ENCODE data around the gene GTPBP2. TPM values are rescaled to one million over a fixed set of nuclear protein-coding genes. Genes with fewer than 3 reads are reported as not detected.

GTPBP2 gene
- 10 to 100 TPM; 23.7 to 67.6 (median 31.5) TPM for total RNA-seq

DNA sequence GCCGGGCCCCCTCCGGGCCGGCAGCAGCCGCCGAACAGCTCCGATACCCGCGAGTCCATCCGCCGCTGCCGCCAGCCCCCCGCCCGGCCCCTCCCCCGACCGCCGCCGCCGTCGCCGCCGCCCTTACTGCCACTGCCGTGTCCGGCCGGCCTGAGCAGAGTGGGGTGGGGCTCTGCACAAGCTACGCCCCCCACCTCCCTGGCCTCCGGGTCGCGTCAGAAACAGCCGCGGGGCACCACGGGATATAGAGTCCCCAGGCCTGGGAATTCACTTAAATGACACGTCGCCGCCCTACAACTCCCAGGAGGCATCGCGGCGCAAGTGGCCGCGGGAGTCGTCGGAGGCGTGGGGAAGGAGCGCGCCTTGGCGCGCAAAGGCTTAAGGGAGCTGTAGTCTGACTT is at the start of gene GTPBP2:
TSS of gene GTPBP2 (minus strand) at position 161 of the 401 bp plus-strand sequence. CDS start at position 59, 102 bp downstream.
- DNase-seq (ENCODE audit: low spot score in 2 of 2) = peak; percentile 99 to 100
- peak within 1 kb of the TSS; percentile 70 for H3K4me3 ChIP-seq
- peaks cover 26% of the 10 kb centered on the region for H3K4me1 ChIP-seq
- no peaks in the 10 kb centered on the region for H3K9me3 ChIP-seq
- H3K36me3 ChIP-seq = peaks cover 22% of the 10 kb centered on the region
- 0% methylated on average over 16 of the region's 46 CpGs for WGBS
- TF ChIP-seq POLR2AphosphoS5 (IDR thresholded peaks at IDR 0.05) (peak in 2 of 3 donors; percentile 9 to 26), POLR2A (IDR thresholded peaks at IDR 0.05) (no peak)
- no peaks in the 10 kb centered on the region for H3K27me3 ChIP-seq
- peak within 1 kb of the TSS; percentile 92 for H3K27ac ChIP-seq

DNA sequence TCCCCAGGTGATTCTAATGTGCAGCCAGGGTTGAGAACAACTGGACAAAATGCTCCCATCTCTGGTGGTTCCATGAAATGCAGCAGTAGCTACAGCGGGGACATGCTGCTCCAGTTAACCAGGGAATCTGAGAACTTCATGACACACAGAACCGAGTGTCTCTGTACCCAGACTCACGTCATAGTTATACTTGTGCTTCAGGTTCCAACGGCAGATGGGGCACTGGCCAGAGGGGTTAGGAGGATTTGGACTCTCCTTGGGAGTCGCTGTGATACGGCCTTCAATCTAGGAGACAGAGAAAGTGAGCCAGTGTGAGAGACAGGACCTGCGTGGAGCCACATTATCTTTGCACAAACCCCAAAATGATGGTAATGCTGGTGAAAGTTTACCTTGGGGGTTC is 49.3 kb upstream of the GTPBP2 start:
- Histone ChIP-seq H3K9me3 (no peaks in the 10 kb centered on the region), H3K27me3 (no peaks in the 10 kb centered on the region), H3K4me3 (no peak overlapping the region), H3K36me3 (peaks cover 78% of the 10 kb centered on the region), H3K27ac (no peak overlapping the region), H3K4me1 (peaks cover 3% of the 10 kb centered on the region)
- WGBS = 100% methylated on average over 4 of the region's 7 CpGs
- DNase-seq (ENCODE audit: low spot score in 2 of 2) = no peak
- TF ChIP-seq EP300 (IDR thresholded peaks at IDR 0.05) = no peak
- TF ChIP-seq, protein P1, sequence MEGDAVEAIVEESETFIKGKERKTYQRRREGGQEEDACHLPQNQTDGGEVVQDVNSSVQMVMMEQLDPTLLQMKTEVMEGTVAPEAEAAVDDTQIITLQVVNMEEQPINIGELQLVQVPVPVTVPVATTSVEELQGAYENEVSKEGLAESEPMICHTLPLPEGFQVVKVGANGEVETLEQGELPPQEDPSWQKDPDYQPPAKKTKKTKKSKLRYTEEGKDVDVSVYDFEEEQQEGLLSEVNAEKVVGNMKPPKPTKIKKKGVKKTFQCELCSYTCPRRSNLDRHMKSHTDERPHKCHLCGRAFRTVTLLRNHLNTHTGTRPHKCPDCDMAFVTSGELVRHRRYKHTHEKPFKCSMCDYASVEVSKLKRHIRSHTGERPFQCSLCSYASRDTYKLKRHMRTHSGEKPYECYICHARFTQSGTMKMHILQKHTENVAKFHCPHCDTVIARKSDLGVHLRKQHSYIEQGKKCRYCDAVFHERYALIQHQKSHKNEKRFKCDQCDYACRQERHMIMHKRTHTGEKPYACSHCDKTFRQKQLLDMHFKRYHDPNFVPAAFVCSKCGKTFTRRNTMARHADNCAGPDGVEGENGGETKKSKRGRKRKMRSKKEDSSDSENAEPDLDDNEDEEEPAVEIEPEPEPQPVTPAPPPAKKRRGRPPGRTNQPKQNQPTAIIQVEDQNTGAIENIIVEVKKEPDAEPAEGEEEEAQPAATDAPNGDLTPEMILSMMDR (IDR thresholded peaks at IDR 0.05) = no peak
- TF ChIP-seq POLR2AphosphoS5 (IDR thresholded peaks at IDR 0.05) = no peak
- no peak for TF ChIP-seq POLR2A (IDR thresholded peaks at IDR 0.05)

DNA sequence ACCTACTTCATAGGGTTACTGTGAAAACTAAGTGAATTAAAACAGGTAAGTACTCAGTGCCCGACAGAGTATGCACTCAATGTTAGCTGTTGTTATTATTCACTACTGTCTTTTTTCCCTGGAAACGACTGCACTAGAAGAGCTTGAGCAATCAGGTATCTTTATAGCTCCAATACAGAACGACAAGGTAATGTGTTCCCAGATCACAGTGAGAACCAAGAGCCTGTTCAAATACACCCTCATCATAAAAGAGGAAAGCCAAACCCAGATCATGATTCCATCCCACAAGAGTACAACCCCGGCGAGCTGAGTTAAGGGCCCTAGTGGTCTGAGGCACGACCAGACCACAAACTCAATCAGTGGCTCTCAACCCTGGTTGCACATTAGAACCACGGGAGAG is 48.7 kb upstream of the GTPBP2 start:
- H3K27ac ChIP-seq = no peak overlapping the region
- H3K4me3 ChIP-seq = no peak overlapping the region
- H3K36me3 ChIP-seq = peaks cover 81% of the 10 kb centered on the region
- 87% methylated on average over 7 of the region's 7 CpGs for WGBS
- H3K9me3 ChIP-seq = no peaks in the 10 kb centered on the region
- TF ChIP-seq, protein P1 (IDR thresholded peaks at IDR 0.05) = no peak
- no peak for TF ChIP-seq EP300 (IDR thresholded peaks at IDR 0.05)
- TF ChIP-seq POLR2A (IDR thresholded peaks at IDR 0.05) = no peak
- no peak for TF ChIP-seq POLR2AphosphoS5 (IDR thresholded peaks at IDR 0.05)
- DNase-seq (ENCODE audit: low spot score in 2 of 2) = no peak
- H3K4me1 ChIP-seq = peaks cover 2% of the 10 kb centered on the region
- H3K27me3 ChIP-seq = no peaks in the 10 kb centered on the region

DNA sequence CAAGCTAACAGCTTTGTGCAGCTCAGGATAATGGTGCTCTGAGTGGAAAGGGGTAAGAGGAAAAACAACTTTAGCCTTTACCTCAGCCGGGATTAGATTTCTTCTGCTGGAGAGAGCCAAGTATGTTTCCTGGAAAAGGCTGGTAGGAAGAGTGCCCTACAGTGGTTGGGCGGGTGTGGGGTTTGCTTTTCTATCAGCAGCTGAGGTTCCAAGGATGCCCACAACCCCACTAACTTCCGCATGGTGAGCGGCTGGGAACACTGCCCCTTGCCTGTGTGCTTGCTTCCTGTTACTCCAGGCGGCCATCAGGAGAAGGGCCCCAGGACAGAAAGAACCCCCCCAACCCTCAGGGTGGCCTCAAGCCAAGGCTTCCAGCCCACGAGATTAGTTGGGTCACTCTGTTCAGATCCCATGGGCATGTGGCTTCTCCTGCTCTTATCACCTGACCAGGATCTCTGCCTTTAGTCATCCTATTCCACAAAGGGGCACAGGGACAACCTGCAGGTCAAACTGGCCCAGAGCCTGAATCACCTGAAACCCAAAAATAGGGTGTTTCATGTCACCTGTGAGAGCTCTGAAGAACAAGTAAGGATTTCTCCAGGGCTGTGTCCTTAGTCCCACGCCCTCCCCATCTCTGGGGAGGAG is 48.0 kb upstream of the GTPBP2 start:
- Histone ChIP-seq H3K9me3 (no peaks in the 10 kb centered on the region), H3K27ac (no peak overlapping the region), H3K4me3 (no peak overlapping the region), H3K36me3 (peaks cover 88% of the 10 kb centered on the region), H3K27me3 (no peaks in the 10 kb centered on the region), H3K4me1 (no peaks in the 10 kb centered on the region)
- 86% methylated on average over 7 of the region's 7 CpGs for WGBS
- TF ChIP-seq EP300 (IDR thresholded peaks at IDR 0.05) = no peak
- TF ChIP-seq POLR2AphosphoS5 (IDR thresholded peaks at IDR 0.05) = no peak
- no peak for TF ChIP-seq POLR2A (IDR thresholded peaks at IDR 0.05)
- TF ChIP-seq, protein P1 (IDR thresholded peaks at IDR 0.05) = no peak
- no peak for DNase-seq (ENCODE audit: low spot score in 2 of 2)

GRCh38 chr6:43674921-43675320 is 45.9 kb upstream of the GTPBP2 start:
- TF ChIP-seq, protein P1 (IDR thresholded peaks at IDR 0.05) = no peak
- TF ChIP-seq POLR2A (IDR thresholded peaks at IDR 0.05) (no peak), EP300 (IDR thresholded peaks at IDR 0.05) (no peak), POLR2AphosphoS5 (IDR thresholded peaks at IDR 0.05) (no peak)
- H3K27ac ChIP-seq = no peak overlapping the region
- H3K27me3 ChIP-seq = no peaks in the 10 kb centered on the region
- no peak for DNase-seq (ENCODE audit: low spot score in 2 of 2)
- no peaks in the 10 kb centered on the region for H3K9me3 ChIP-seq
- peaks cover 9% of the 10 kb centered on the region for H3K4me1 ChIP-seq
- H3K36me3 ChIP-seq = peaks cover 93% of the 10 kb centered on the region
- WGBS = 95% methylated on average over 8 of the region's 8 CpGs
- no peak overlapping the region for H3K4me3 ChIP-seq
